Natural killer cell treated with Interleukin-12 subunit alpha and Interleukin-12 subunit beta and Interleukin-15 and Interleukin-18, amount 100 ng/mL, for 72 hours (primary cell): ENCODE results near the gene NFE2L1. TPM values are rescaled to one million over a fixed set of nuclear protein-coding genes. Genes with fewer than 3 reads are reported as not detected.
"Not testable (repeated sequence)": the region's sequence is repeated elsewhere in the genome, so short reads cannot be mapped to it uniquely, and the experiment has no call there.

ENCODE experiments used
- ATAC-seq, 2 donors: fragments of 150-1000 bp; cut with Tn5 transposase in 1 of 2; sonication (Bioruptor Pico), chemical (Tn5 transposase) in 1 of 2; 2 replicates each; pipeline ENCODE4 v1.10.0; 2021
- DNase-seq: peaks from one replicate; pipeline ENCODE4 v3.0.0; 2022; ENCODE audit warnings: low spot score
- H3K27ac Mint-ChIP-seq, 2 donors: 1 replicate in 1 of 2; 2 replicates in 1 of 2; pipeline ENCODE4 v1.8.0; 2022; ENCODE audit warnings: mixed read lengths in 2 of 2, mild to moderate bottlenecking in 1 of 2, moderate library complexity in 1 of 2
- H3K27me3 Mint-ChIP-seq, 2 donors: 1 replicate in 1 of 2; 2 replicates in 1 of 2; pipeline ENCODE4 v1.8.0; 2022; ENCODE audit warnings: mixed read lengths in 2 of 2
- H3K36me3 Mint-ChIP-seq: one replicate; pipeline ENCODE4 v1.8.0; 2022; ENCODE audit warnings: mixed read lengths
- H3K4me1 Mint-ChIP-seq, 2 donors: 1 replicate in 1 of 2; 2 replicates in 1 of 2; pipeline ENCODE4 v1.8.0; 2022; ENCODE audit warnings: low read depth in 2 of 2, mixed read lengths in 2 of 2, mild to moderate bottlenecking in 1 of 2
- H3K4me3 Mint-ChIP-seq: one replicate; pipeline ENCODE4 v1.8.0; 2022; ENCODE audit warnings: mixed read lengths
- H3K9me3 Mint-ChIP-seq: 2 replicates; pipeline ENCODE4 v1.8.0; 2022; ENCODE audit warnings: mixed read lengths
- total RNA-seq, 2 donors: library from RNA; stranded (reverse); gene quantifications; one replicate each; pipeline ENCODE4 v1.2.3, GENCODE V29; 2022

The NFE2L1 gene
- total RNA-seq, 2 donors from 2014 or later, result 103 to 153 TPM

DNA sequence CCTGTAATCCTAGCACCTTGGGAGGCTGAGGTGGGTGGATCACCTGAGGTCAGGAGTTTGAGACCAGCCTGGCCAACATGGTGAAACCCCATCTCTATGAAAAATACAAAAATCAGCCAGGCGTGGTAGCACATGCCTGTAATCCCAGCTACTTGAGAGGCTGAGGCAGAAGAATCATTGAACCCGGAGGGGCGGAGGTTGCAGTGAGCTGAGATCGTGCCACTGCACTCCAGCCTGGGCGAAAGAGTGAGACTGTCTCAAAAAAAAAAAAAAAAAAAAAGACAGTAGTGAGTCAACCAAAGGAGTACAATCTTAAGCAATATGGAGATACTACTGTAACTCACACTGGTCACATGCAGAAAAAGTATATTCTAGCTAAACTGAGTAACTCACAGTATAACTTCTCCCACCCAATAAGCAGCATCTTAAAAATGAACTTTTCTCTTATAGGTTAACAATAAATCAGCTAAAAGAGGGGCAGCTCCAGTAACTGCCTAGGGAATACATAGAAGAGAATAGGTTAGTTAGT lies 25.5 kb downstream of the NFE2L1 start:
- DNase-seq, H3K9me3 Mint-ChIP-seq, H3K27ac Mint-ChIP-seq, ATAC-seq, H3K4me1 Mint-ChIP-seq, H3K27me3 Mint-ChIP-seq, H3K36me3 Mint-ChIP-seq, H3K4me3 Mint-ChIP-seq: not testable (repeated sequence)

DNA sequence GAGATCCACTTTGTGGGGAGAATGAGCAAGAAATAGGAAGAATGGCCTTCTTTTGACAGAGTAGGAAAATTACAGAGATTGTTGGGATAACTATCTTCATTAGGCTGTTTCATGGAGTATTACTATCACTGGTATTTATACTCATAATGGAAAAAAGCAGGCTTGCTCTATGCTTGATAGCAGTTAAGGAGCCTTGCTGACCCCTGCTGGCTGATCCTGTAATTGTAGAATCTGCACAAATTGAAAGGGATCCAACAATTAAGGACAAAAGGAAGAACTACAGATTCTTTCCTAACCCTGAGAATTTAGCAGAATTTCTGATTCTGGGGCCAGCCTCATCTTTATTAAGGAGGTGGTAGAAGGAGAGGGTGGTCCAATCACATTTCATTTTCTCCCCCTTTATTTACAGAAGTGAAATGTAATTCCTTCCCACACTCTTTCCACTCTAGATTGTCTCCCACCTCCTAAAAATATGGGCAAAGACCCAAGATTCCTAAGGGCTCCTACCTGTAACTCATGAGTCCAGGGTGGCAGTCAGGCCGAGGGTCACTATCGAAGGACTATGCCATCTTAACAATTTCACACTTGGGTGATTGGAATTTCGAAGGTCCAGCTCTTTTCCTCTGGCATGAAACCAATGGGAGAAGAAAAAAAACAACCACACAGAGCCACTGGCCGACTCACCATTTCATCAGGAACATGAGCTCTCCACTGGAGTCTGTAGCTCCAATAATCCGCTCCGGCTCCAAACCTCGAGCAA lies 26.3 kb downstream of the NFE2L1 start:
- Mint-ChIP-seq H3K27me3 (no peaks in the 10 kb centered on the region), H3K4me1 (peaks cover 0 to 3% of the 10 kb centered on the region in 2 donors), H3K36me3 (no peaks in the 10 kb centered on the region), H3K4me3 (no peak overlapping the region), H3K27ac (no peak overlapping the region), H3K9me3 (no peaks in the 10 kb centered on the region)
- DNase-seq (peak; percentile 79), ATAC-seq (peak in 1 of 2 donors; percentile 78)

DNA sequence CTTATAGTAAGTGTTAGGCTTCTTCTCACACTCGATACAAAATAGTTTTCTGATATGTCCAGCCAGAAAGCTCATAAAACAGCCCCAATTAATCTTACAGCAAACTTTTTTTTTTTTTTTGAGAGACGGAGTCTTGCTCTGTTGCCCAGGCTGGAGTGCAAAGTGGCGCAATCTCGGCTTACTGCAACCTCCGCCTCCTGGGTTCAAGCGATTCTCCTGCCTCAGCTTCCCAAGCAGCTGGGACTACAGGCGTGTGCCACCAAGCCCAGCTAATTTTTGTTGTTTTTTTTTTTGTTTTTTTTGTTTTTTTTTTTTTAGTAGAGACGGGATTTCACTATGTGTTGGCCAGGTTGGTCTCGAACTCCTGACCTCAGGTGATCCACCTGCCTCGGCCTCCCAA lies 29.0 kb downstream of the NFE2L1 start:
- H3K27me3 Mint-ChIP-seq, DNase-seq, ATAC-seq, H3K4me1 Mint-ChIP-seq, H3K9me3 Mint-ChIP-seq, H3K4me3 Mint-ChIP-seq, H3K27ac Mint-ChIP-seq, H3K36me3 Mint-ChIP-seq: not testable (repeated sequence)

DNA sequence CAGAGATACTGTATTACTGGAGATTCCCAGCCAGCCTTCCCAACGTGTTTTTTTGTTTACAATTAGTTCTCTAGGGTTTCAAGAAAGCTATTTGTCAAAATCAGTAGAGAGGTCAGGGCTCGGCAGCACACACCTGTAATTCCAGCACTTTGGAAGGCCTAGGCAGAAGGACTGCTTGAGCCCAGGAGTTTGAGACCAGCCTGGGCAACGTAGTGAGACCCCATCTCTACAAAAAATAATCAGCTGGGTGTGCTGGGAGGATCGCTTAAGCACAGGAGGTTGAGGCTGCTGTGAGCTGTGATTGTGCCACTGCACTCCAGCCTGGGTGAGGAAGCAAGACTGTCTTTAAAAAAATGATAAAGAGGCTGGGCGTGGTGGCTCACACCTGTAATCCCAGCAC lies 33.7 kb downstream of the NFE2L1 start:
- no peak overlapping the region for H3K4me3 Mint-ChIP-seq
- ATAC-seq (no peak), DNase-seq (no peak)
- H3K27me3 Mint-ChIP-seq, result no peaks in the 10 kb centered on the region
- no peaks in the 10 kb centered on the region for H3K9me3 Mint-ChIP-seq
- no peaks in the 10 kb centered on the region for H3K36me3 Mint-ChIP-seq
- no peaks in the 10 kb centered on the region for H3K4me1 Mint-ChIP-seq
- H3K27ac Mint-ChIP-seq, result no peak overlapping the region

DNA sequence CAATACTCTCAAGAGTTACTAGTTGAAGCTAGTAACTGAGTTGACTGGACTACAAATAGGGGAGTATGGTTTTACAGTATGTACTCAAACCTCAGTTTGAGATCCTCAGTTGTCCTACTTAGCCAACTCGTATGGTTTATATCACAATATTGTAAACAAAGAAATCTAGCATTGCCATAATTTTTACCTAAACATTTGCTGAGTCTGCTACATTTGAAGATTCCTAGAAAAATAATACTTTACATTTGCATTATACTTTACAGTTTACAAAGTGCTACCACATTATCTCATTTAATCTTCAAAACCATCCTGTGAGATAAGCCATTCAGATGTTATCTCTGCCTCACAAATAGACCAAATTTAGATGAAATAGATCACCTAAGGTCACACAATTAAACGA lies 36.8 kb downstream of the NFE2L1 start:
- ATAC-seq, result no peak
- H3K36me3 Mint-ChIP-seq, result no peaks in the 10 kb centered on the region
- no peaks in the 10 kb centered on the region for H3K9me3 Mint-ChIP-seq
- no peak overlapping the region for H3K4me3 Mint-ChIP-seq
- no peaks in the 10 kb centered on the region for H3K27me3 Mint-ChIP-seq
- no peak overlapping the region for H3K27ac Mint-ChIP-seq
- peaks cover 0 to 3% of the 10 kb centered on the region in 2 donors for H3K4me1 Mint-ChIP-seq
- DNase-seq, result no peak

DNA sequence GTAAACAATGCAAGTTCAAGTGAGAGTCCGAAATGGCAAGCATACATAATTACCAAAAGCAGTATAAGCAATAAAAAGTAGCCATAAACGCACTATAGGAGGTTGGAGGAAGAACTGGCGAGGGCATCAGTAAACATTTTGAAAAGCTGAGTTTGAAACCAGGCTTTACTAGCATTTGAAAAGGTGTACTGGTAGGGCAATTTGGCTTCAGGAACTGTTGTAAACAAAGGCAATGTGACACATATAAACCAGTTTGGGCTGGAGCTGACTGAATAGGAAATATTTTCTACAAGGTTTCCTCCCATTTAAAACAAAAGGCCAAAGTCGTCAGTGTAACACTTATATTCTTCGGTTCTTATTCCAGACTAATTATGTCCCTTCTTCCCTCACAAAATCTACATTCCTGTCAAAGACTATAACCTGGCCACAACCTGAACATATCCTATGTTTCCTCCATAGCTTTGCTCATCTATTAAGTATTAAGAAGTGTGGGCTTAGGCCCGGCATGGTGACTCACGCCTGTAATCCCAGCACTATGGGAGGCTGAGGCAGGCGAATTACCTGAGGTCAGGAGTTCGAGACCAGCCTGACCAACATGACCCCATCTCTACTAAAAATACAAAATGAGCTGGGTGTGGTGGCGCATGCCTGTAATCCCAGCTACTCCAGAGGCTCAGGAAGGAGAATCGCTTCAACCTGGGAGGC lies 45.3 kb downstream of the NFE2L1 start:
- no peak for DNase-seq
- Mint-ChIP-seq H3K4me1 (peaks cover 0 to 5% of the 10 kb centered on the region in 2 donors), H3K27me3 (no peaks in the 10 kb centered on the region), H3K36me3 (no peaks in the 10 kb centered on the region), H3K9me3 (no peaks in the 10 kb centered on the region), H3K4me3 (no peak overlapping the region), H3K27ac (no peak overlapping the region)
- ATAC-seq, result no peak

DNA sequence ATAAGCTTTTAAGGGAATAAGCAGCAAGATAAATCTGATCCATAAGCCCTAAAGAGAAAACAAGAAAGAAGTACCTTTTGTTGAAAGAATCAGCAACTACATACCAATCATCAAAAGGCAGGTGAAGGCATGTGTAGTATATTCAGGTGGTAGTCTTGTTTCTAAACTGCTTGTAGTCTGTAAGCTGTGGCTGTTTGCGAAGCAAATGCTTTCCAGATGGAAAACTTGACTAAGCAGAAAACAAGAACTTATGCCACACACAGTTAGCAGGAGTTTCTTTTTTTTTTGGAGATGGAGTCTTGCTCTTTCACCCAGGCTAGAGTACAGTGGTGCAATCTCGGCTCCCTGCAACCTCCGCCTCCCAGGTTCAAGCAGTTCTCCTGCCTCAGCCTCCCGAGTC lies 47.5 kb downstream of the NFE2L1 start:
- H3K27ac Mint-ChIP-seq, result no peak overlapping the region
- ATAC-seq (no peak), DNase-seq (no peak)
- H3K9me3 Mint-ChIP-seq, result no peaks in the 10 kb centered on the region
- H3K36me3 Mint-ChIP-seq, result no peaks in the 10 kb centered on the region
- H3K4me1 Mint-ChIP-seq, result peaks cover 7 to 8% of the 10 kb centered on the region in 2 donors
- H3K4me3 Mint-ChIP-seq, result no peak overlapping the region
- no peaks in the 10 kb centered on the region for H3K27me3 Mint-ChIP-seq

DNA sequence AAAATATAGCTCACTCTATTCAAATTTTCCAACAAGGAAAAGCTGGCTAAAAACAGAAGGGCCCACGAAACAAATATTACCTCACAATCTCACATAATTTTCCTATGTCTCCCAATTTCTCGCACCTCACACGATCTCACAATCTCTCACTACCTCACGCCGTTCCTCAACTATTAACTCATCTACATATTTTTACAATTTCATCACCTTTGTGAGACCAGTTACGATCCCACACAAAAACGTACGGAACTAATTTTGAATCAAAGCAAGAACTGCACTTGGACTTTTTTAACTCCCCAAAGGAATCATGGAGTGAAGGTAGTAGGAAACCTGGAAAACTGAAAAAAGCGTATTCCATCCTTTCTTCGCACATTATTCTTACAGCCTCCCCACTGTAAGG lies 52.0 kb downstream of the NFE2L1 start:
- Mint-ChIP-seq H3K4me1 (peaks cover 36 to 44% of the 10 kb centered on the region in 2 donors), H3K36me3 (peaks cover 6% of the 10 kb centered on the region), H3K9me3 (no peaks in the 10 kb centered on the region), H3K4me3 (peak overlapping the region; percentile 92), H3K27me3 (no peaks in the 10 kb centered on the region), H3K27ac (peak overlapping the region; percentile 84 to 95)
- ATAC-seq (no peak), DNase-seq (no peak)

DNA sequence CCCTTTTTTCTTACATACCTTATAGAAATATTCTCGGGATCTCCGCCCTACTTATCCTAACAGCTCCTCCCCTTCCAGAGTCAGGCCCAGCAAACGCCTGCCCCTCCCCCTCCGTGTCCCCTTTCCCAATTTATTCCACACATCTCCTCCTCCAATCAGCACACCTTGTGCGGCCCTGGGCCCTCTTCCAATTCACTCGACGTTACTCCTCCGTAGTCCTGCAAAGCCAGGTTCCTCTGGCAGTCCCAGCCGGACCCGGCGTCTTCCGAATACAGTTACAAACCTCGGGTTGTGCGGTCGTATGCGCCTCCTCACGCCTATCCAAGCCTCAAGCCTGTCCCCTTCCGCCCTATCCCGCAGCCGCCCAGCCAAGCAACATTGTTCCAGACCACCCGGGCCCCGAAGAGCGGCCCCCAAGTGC lies 52.4 kb downstream of the NFE2L1 start:
- Mint-ChIP-seq H3K4me3 (peak overlapping the region; percentile 92), H3K4me1 (peaks cover 36 to 45% of the 10 kb centered on the region in 2 donors), H3K36me3 (peaks cover 6% of the 10 kb centered on the region), H3K27me3 (no peaks in the 10 kb centered on the region), H3K27ac (peak overlapping the region; percentile 84 to 95), H3K9me3 (no peaks in the 10 kb centered on the region)
- ATAC-seq (no peak), DNase-seq (no peak)

DNA sequence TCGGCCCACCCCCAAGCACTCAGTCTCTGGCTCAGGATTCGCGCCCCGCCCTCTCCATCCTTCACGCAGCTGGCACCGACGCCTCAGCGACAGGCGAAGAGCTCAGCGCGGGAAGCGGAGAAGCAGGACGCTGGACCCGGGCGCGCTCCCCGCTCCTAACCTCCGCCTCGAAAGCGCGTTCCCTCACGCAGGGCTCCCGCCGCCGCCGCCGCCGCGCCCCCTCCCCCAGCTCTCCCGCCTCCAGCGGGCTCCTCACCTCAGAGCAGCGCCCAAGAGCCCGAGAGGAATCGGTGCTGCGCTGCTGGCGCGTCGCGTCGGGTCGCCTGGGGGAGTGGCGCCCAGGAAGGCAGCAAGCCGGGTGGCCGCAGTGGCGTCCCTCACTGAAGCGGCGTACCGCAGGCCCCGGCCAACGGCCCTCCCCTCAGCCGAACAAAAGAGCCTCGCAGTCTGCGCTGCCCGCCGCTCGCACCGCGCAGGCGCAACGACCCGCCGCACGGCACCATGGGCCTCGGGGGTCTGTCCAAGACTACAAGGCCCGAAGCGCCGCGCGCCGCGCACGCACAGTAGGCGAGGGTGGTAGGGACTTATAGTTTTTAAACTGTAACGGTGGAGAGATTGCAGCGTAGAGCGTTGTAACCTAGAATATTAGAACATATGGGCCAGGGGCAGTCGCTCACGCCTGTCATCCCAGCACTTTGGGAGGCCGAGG lies 53.0 kb downstream of the NFE2L1 start, which contains the start of gene CBX1:
Gene CBX1, minus strand, starts transcription at position 467 of the 709 bp plus-strand sequence. CDS start 24,474 bp downstream, outside the sequence.
- ATAC-seq (peak; percentile 97), DNase-seq (peak; percentile 97)
- H3K27ac Mint-ChIP-seq, result peak within 1 kb of the TSS; percentile 84 to 95
- H3K27me3 Mint-ChIP-seq, result no peaks in the 10 kb centered on the region
- H3K9me3 Mint-ChIP-seq, result no peaks in the 10 kb centered on the region
- H3K4me1 Mint-ChIP-seq, result peaks cover 36 to 45% of the 10 kb centered on the region in 2 donors
- peaks cover 6% of the 10 kb centered on the region for H3K36me3 Mint-ChIP-seq
- peak within 1 kb of the TSS; percentile 92 for H3K4me3 Mint-ChIP-seq

DNA sequence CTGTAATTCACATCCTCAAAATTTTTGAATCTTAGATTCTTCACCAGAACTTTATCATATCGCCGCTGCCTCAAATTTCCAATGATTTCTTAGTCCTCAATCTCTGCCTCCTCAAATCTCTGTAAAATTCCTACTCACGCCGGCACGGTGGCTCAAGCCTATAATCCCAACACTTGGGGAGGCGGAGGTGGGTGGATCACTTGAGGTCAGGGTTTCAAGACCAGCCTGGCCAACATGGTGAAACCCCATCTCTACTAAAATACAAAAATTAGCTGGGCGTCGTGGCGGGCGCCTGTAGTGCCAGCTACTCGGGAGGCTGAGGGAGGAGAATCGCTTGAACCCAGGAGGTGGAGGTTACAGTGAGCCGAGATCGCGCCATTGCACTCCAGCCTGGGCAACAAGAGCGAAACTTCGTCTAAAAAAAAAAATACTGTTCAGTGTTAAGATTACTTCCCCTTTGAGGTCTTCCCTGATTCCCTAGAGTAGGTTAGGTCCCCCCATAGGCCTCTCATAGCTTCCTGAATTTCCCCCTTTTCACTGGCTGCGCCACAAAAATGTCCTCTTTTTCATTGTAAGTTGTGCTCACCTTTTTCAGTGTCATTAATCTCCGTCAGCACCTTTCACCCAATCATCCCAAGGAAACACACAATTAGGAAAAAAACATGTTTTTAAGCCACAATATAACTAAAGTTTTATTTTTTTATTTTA lies 54.0 kb downstream of the NFE2L1 start:
- H3K4me3 Mint-ChIP-seq, result peak overlapping the region; percentile 92
- ATAC-seq, result no peak
- peak overlapping the region; percentile 84 to 95 for H3K27ac Mint-ChIP-seq
- no peaks in the 10 kb centered on the region for H3K9me3 Mint-ChIP-seq
- DNase-seq, result no peak
- peaks cover 6% of the 10 kb centered on the region for H3K36me3 Mint-ChIP-seq
- H3K27me3 Mint-ChIP-seq, result no peaks in the 10 kb centered on the region
- peaks cover 43 to 53% of the 10 kb centered on the region in 2 donors for H3K4me1 Mint-ChIP-seq

DNA sequence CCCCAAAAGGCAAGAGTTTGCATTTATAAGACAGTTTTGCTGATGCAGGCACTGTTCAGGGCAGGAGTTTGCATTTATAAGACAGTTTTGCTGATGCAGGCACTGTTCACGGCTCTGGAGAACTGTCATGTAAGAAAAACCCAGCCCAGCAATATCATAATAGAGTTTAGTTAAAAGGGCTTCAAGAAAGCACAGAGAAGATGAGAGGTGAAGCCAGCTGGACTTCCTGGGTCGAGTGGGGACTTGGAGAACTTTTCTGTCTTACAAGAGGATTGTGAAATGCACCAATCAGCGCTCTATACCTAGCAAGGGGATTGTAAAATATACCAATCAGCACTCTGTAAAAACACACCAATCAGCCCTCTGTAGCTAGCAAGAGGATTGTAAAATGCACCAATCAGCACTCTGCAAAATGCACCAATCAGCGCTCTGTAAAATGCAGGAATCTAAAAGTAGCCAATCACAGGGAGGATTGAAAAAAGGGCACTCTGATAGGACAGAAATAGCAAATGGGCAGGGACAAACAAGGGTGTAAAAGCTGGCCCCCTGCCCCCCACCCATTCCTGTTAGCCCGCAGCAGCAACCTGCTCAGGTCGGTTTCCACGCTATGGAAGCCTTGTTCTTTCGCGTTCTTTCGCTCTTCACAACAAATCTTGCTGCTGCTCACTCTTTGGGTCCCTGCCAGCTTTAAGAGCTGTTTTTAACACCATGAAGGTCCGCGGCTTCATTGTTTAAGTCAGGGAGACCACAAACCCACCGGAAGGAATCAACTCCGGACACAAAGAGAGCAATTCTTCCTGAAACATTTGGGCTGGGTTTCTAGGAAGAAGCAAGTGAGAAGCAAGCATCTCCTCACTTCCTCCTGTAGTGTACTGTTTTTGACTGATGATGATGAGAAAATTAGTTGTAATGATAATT lies 54.9 kb downstream of the NFE2L1 start:
- H3K4me3 Mint-ChIP-seq, result peak overlapping the region; percentile 77
- ATAC-seq, result no peak
- peak overlapping the region; percentile 84 to 95 for H3K27ac Mint-ChIP-seq
- H3K36me3 Mint-ChIP-seq, result peaks cover 10% of the 10 kb centered on the region
- peak; percentile 61 for DNase-seq
- no peaks in the 10 kb centered on the region for H3K9me3 Mint-ChIP-seq
- peaks cover 44 to 58% of the 10 kb centered on the region in 2 donors for H3K4me1 Mint-ChIP-seq
- H3K27me3 Mint-ChIP-seq, result no peaks in the 10 kb centered on the region
